SK-N-SH treated with all-trans-retinoic acid at 6 μM for 48 hours (cell line): ENCODE results near the gene CCM2L.

Experiments used
- ATAC-seq: fragments of 200-7000 bp; cut with Tn5 transposase; 3 replicates; pipeline ENCODE4 v1.9.1; 2020; ENCODE audit warnings: mild to moderate bottlenecking, moderate library complexity
- BACH2 ChIP-seq: fragments of 250-450 bp; sonication (Bioruptor Pico); IDR thresholded peaks from 2 replicates; pipeline ENCODE4 v1.9.0; 2021; ENCODE audit warnings: mild to moderate bottlenecking, borderline replicate concordance
- CSDC2 ChIP-seq: fragments of 250-450 bp; sonication (Bioruptor Pico); IDR thresholded peaks from 2 replicates; pipeline ENCODE4 v1.5.0; 2020; ENCODE audit warnings: mild to moderate bottlenecking, moderate library complexity
- ESRRG ChIP-seq: fragments of 250-450 bp; sonication (Bioruptor Pico); IDR thresholded peaks from 2 replicates; pipeline ENCODE4 v1.6.1; 2021; ENCODE audit warnings: mild to moderate bottlenecking
- GLIS3 ChIP-seq: fragments of 250-450 bp; sonication (Bioruptor Pico); IDR thresholded peaks from 2 replicates; pipeline ENCODE4 v1.5.0; 2020; ENCODE audit warnings: mild to moderate bottlenecking, moderate library complexity
- ISL1 ChIP-seq: fragments of 250-450 bp; sonication (Bioruptor Pico); IDR thresholded peaks from 2 replicates; pipeline ENCODE4 v2.1.2; 2022; ENCODE audit warnings: mild to moderate bottlenecking, moderate library complexity
- OSR1 ChIP-seq: fragments of 250-450 bp; sonication (Bioruptor Pico); IDR thresholded peaks from 2 replicates; pipeline ENCODE4 v1.8.0; 2022; ENCODE audit warnings: moderate library complexity, mild to moderate bottlenecking, inconsistent platforms
- POU6F1 ChIP-seq: fragments of 250-450 bp; sonication (Bioruptor Pico); IDR thresholded peaks from 2 replicates; pipeline ENCODE4 v1.8.0; 2021; ENCODE audit warnings: low read depth, mild to moderate bottlenecking, moderate library complexity, borderline replicate concordance
- SNAI2 ChIP-seq: fragments of 250-450 bp; sonication (Bioruptor Pico); IDR thresholded peaks from 2 replicates; pipeline ENCODE4 v1.5.0; 2020; ENCODE audit warnings: mild to moderate bottlenecking, moderate library complexity
- TOX ChIP-seq: fragments of 250-450 bp; sonication (Bioruptor Pico); IDR thresholded peaks from 2 replicates; pipeline ENCODE4 v1.8.0; 2021; ENCODE audit warnings: mild to moderate bottlenecking, moderate library complexity, borderline replicate concordance
- ZC3H10 ChIP-seq: fragments of 250-450 bp; sonication (Bioruptor Pico); IDR thresholded peaks from 2 replicates; pipeline ENCODE4 v1.5.1; 2021; ENCODE audit warnings: mild to moderate bottlenecking, moderate library complexity
- ZFP3 ChIP-seq: fragments of 250-450 bp; sonication (Bioruptor Pico); IDR thresholded peaks from 2 replicates; pipeline ENCODE4 v1.5.0; 2020; ENCODE audit warnings: mild to moderate bottlenecking, moderate library complexity
- ZFP30 ChIP-seq: fragments of 450-650 bp; formaldehyde crosslinking; IDR thresholded peaks from 2 replicates; pipeline ENCODE4 v1.5.0; 2022; ENCODE audit warnings: mild to moderate bottlenecking, moderate library complexity
- ZNF565 ChIP-seq: fragments of 450-650 bp; formaldehyde crosslinking; conservative IDR thresholded peaks from 2 replicates; pipeline ENCODE4 v1.5.0; 2020; ENCODE audit warnings: low read depth, mild to moderate bottlenecking, moderate library complexity
- ZNF8 ChIP-seq: fragments of 450-650 bp; formaldehyde crosslinking; IDR thresholded peaks from 2 replicates; pipeline ENCODE4 v1.5.0; 2020; ENCODE audit warnings: mild to moderate bottlenecking, moderate library complexity
- TF ChIP-seq, protein P1 (sequence below): fragments of 250-450 bp; sonication (Bioruptor Pico); IDR thresholded peaks from 2 replicates; pipeline ENCODE4 v1.8.0; 2020; ENCODE audit warnings: mild to moderate bottlenecking, moderate library complexity, borderline replicate concordance
- TF ChIP-seq, protein P2 (sequence below): fragments of 250-450 bp; sonication (Bioruptor Pico); IDR thresholded peaks from 2 replicates; pipeline ENCODE4 v1.5.1; 2020; ENCODE audit warnings: low read depth, mild to moderate bottlenecking, moderate library complexity
- TF ChIP-seq, protein P3 (sequence below): fragments of 250-450 bp; sonication (Bioruptor Pico); IDR thresholded peaks from 2 replicates; pipeline ENCODE4 v1.5.1; 2021; ENCODE audit warnings: mild to moderate bottlenecking, moderate library complexity

The CCM2L gene

DNA sequence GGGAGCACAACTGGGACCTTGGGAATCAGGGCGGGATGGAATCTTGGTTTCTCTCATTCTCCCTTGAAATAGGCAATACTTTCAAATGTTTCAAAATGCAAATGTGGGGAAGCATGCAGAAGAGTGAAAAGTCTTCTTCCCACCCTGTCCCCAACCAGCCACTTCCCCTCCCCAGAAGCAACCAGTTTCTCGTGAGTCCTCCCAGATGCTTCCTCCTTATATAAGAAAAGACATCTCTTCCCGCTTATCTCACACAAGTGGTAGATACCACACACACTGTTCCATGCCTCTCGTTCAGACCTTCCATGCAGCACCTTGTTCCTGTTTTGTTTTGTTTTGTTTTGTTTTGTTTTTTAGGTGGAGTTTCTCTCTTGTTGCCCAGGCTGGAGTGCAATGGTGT lies 67.0 kb downstream of the CCM2L start:
- no peak for TF ChIP-seq ZC3H10 (CRISPR knock-in tag)
- no peak for TF ChIP-seq ESRRG (CRISPR knock-in tag)
- TF ChIP-seq ZNF8 (CRISPR knock-in tag) = no peak
- TF ChIP-seq POU6F1 (CRISPR knock-in tag) = no peak
- ATAC-seq = no peak

- no peak for TF ChIP-seq OSR1 (CRISPR knock-in tag)
- ATAC-seq = no peak
Observed at GRCh38 chr20:32078322-32078721, 68.1 kb downstream of the CCM2L start.

DNA sequence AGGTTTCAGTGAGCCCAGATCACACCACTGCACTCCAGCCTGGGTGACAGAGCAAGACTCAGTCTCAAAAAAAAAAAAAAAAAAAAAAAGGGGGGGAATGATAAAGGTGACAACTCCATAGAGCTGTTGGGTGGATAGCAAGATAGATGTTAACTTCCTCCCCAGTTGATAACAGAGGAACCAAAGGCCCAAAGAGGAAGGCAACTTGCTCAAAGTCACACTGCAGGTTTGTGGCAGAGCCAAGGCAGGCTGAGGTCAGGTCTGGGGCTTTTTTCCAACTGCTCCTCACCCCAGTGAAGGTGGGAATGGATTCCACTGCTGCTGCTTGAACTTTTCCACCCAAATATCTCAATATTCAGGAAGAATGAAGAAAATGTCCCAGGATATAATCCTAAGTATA lies 68.6 kb downstream of the CCM2L start:
- TF ChIP-seq, protein P1, sequence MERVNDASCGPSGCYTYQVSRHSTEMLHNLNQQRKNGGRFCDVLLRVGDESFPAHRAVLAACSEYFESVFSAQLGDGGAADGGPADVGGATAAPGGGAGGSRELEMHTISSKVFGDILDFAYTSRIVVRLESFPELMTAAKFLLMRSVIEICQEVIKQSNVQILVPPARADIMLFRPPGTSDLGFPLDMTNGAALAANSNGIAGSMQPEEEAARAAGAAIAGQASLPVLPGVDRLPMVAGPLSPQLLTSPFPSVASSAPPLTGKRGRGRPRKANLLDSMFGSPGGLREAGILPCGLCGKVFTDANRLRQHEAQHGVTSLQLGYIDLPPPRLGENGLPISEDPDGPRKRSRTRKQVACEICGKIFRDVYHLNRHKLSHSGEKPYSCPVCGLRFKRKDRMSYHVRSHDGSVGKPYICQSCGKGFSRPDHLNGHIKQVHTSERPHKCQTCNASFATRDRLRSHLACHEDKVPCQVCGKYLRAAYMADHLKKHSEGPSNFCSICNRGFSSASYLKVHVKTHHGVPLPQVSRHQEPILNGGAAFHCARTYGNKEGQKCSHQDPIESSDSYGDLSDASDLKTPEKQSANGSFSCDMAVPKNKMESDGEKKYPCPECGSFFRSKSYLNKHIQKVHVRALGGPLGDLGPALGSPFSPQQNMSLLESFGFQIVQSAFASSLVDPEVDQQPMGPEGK = no peak
- TF ChIP-seq, protein P2, sequence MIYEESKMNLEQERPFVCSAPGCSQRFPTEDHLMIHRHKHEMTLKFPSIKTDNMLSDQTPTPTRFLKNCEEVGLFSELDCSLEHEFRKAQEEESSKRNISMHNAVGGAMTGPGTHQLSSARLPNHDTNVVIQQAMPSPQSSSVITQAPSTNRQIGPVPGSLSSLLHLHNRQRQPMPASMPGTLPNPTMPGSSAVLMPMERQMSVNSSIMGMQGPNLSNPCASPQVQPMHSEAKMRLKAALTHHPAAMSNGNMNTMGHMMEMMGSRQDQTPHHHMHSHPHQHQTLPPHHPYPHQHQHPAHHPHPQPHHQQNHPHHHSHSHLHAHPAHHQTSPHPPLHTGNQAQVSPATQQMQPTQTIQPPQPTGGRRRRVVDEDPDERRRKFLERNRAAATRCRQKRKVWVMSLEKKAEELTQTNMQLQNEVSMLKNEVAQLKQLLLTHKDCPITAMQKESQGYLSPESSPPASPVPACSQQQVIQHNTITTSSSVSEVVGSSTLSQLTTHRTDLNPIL (CRISPR knock-in tag) = no peak
- TF ChIP-seq ESRRG (CRISPR knock-in tag) = no peak
- no peak for TF ChIP-seq TOX
- TF ChIP-seq BACH2 (CRISPR knock-in tag) = no peak
- no peak for TF ChIP-seq ZFP30 (CRISPR knock-in tag)
- TF ChIP-seq SNAI2 (CRISPR knock-in tag) = no peak
- TF ChIP-seq, protein P3, sequence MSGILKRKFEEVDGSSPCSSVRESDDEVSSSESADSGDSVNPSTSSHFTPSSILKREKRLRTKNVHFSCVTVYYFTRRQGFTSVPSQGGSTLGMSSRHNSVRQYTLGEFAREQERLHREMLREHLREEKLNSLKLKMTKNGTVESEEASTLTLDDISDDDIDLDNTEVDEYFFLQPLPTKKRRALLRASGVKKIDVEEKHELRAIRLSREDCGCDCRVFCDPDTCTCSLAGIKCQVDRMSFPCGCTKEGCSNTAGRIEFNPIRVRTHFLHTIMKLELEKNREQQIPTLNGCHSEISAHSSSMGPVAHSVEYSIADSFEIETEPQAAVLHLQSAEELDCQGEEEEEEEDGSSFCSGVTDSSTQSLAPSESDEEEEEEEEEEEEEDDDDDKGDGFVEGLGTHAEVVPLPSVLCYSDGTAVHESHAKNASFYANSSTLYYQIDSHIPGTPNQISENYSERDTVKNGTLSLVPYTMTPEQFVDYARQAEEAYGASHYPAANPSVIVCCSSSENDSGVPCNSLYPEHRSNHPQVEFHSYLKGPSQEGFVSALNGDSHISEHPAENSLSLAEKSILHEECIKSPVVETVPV (CRISPR knock-in tag) = no peak
- TF ChIP-seq ZNF8 (CRISPR knock-in tag) = no peak
- TF ChIP-seq ZFP3 (CRISPR knock-in tag) = no peak
- ATAC-seq = no peak

DNA sequence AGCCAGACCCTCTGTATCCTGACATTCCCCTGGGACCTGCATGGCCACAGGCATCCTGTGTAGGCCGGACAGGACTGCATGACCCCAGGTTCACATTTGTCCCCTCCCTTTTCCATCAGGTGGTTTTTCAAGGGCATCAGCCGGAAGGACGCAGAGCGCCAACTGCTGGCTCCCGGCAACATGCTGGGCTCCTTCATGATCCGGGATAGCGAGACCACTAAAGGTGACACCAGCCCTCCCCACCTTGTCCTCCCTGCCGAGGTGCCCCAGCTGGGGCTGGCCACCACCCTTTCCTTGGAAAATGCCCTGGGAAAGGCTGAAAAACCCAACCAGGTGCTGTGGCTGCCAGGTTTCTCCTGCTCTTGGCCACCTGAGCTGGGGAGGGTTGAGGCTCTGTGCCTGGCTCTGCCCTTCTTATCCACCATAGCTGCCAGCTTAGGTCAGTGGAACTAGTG lies 69.4 kb downstream of the CCM2L start:
- no peak for ATAC-seq
- no peak for TF ChIP-seq ZNF565 (CRISPR knock-in tag)
- TF ChIP-seq, protein P1 = no peak
- TF ChIP-seq GLIS3 (CRISPR knock-in tag) = no peak
- TF ChIP-seq ZNF8 (CRISPR knock-in tag) = no peak
- no peak for TF ChIP-seq BACH2 (CRISPR knock-in tag)
- no peak for TF ChIP-seq CSDC2 (CRISPR knock-in tag)

DNA sequence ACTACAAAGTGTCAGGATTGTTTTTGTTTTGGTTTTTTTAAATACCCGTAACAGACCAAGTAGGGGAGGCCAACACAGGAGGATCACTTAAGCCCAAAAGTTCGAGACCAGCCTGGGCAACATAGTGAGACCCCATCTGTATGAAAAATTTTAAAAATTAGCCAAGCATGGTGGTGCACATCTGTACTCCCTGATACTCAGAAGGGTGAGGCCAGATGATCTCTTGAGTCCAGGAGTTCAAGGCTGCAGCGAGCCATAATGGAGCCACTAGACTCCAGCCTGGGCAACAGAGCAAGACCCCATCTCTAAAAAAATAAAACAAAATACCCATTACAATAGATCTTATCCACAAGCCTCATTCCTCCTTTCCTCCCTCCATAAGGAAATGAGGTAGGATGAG lies 70.5 kb downstream of the CCM2L start:
- ATAC-seq = no peak
- no peak for TF ChIP-seq ISL1 (CRISPR knock-in tag)
